ENCODE results near the gene ZNF664.

DNA sequence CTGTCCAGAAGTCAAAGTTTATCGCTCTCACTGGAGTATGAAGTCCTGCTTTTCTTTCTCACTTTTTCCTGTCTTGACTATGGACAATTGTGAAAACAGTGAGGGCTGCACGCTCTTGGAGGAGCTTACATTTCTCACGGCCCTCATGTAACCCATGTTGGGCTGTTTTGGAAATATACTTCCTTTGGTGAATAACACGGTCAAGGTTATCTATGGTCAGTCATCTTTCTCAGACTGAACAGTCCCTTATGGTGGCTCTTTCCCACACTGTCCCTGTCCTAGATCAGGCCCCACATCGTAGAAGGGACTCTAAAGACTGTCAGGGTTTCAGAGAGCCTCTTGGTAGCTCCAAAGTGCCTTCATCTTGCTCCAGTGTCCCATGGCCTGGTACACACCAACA lies 7.6 kb upstream of the ZNF664 start:
- TF ChIP-seq TEAD4 (IDR thresholded peaks at IDR 0.05; ENCODE audit: low read depth, low read length) (no peak), ZNF274 (IDR thresholded peaks at IDR 0.05; ENCODE audit: borderline replicate concordance, extremely low read depth, low read length) (no peak), POLR2A (IDR thresholded peaks at IDR 0.05; ENCODE audit: control extremely low read depth in 1 of 2, low read depth in 2 of 2, low read length in 2 of 2) (no peak), PHF8 (conservative IDR thresholded peaks at IDR 0.05; ENCODE audit: low read depth, low read length) (no peak), TAF1 (IDR thresholded peaks at IDR 0.05; ENCODE audit: low read depth, low read length) (no peak), SUZ12 (IDR thresholded peaks at IDR 0.05; ENCODE audit: low read length) (no peak), RBBP5 (IDR thresholded peaks at IDR 0.05; ENCODE audit: borderline replicate concordance, low read depth, low read length) (no peak)
- TF ChIP-seq, protein P1, sequence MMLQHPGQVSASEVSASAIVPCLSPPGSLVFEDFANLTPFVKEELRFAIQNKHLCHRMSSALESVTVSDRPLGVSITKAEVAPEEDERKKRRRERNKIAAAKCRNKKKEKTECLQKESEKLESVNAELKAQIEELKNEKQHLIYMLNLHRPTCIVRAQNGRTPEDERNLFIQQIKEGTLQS (IDR thresholded peaks at IDR 0.05; ENCODE audit: insufficient read depth, low read depth, low read length), result no peak
- TF ChIP-seq, protein P2, sequence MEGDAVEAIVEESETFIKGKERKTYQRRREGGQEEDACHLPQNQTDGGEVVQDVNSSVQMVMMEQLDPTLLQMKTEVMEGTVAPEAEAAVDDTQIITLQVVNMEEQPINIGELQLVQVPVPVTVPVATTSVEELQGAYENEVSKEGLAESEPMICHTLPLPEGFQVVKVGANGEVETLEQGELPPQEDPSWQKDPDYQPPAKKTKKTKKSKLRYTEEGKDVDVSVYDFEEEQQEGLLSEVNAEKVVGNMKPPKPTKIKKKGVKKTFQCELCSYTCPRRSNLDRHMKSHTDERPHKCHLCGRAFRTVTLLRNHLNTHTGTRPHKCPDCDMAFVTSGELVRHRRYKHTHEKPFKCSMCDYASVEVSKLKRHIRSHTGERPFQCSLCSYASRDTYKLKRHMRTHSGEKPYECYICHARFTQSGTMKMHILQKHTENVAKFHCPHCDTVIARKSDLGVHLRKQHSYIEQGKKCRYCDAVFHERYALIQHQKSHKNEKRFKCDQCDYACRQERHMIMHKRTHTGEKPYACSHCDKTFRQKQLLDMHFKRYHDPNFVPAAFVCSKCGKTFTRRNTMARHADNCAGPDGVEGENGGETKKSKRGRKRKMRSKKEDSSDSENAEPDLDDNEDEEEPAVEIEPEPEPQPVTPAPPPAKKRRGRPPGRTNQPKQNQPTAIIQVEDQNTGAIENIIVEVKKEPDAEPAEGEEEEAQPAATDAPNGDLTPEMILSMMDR (IDR thresholded peaks at IDR 0.05; ENCODE audit: control extremely low read depth in 1 of 3, insufficient read depth in 1 of 3, low read depth in 1 of 3, low read length in 3 of 3), result no peak
- TF ChIP-seq, protein P3, sequence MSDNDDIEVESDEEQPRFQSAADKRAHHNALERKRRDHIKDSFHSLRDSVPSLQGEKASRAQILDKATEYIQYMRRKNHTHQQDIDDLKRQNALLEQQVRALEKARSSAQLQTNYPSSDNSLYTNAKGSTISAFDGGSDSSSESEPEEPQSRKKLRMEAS (IDR thresholded peaks at IDR 0.05), result no peak
- TF ChIP-seq, protein P4, sequence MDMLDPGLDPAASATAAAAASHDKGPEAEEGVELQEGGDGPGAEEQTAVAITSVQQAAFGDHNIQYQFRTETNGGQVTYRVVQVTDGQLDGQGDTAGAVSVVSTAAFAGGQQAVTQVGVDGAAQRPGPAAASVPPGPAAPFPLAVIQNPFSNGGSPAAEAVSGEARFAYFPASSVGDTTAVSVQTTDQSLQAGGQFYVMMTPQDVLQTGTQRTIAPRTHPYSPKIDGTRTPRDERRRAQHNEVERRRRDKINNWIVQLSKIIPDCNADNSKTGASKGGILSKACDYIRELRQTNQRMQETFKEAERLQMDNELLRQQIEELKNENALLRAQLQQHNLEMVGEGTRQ (IDR thresholded peaks at IDR 0.05; ENCODE audit: low read length), result no peak
